ENCODE measurements around the gene AGO3.

- TF ChIP-seq POLR2A (IDR thresholded peaks at IDR 0.05), result no peak
- TF ChIP-seq EP300 (IDR thresholded peaks at IDR 0.05), result no peak
- no peak for TF ChIP-seq POLR2AphosphoS5 (IDR thresholded peaks at IDR 0.05)
- TF ChIP-seq CTCF (IDR thresholded peaks at IDR 0.05), result no peak
Measured at GRCh38 chr1:36068866-36069265, 138.0 kb downstream of the AGO3 start.

All from suprapubic skin (tissue), 4 donors.